Activated CD8-positive, alpha-beta T cell treated with anti-CD3 and anti-CD28 coated beads for 36 hours (primary cell): ENCODE measurements around the gene TAPBP. TPM values are rescaled to one million over a fixed set of nuclear protein-coding genes. Genes with fewer than 3 reads are reported as not detected.
A peak's percentile ranks its signal among the peaks of the same experiment; 100 is the strongest.

Experiments used
- ATAC-seq: fragments of 200-7000 bp; cut with Tn5 transposase; one replicate; pipeline ENCODE4 v1.10.0; 2021; ENCODE audit warnings: mild to moderate bottlenecking, moderate library complexity
- CTCF ChIA-PET: fragments of 350-600 bp; sonication (Branson Sonifier 250); formaldehyde crosslinking; loops from one replicate; lab custom pipeline; 2021; ENCODE audit warnings: antibody characterized with exemption; lab: Charles Lee
- POLR2A ChIA-PET: fragments of 350-600 bp; sonication (Branson Sonifier 250); formaldehyde crosslinking; loops from one replicate; lab custom pipeline; 2021; ENCODE audit warnings: antibody characterized with exemption; lab: Charles Lee
- DNase-seq: peaks from one replicate; pipeline ENCODE4 v3.0.0-alpha.2; 2020
- H3K27ac Mint-ChIP-seq: one replicate; pipeline ENCODE4 v1.8.0; 2021; ENCODE audit warnings: mild to moderate bottlenecking, mixed read lengths
- H3K27me3 Mint-ChIP-seq: one replicate; pipeline ENCODE4 v1.8.0; 2021; ENCODE audit warnings: mixed read lengths
- H3K36me3 Mint-ChIP-seq: one replicate; pipeline ENCODE4 v1.8.0; 2021; ENCODE audit warnings: low read depth, mixed read lengths
- H3K4me1 Mint-ChIP-seq: one replicate; pipeline ENCODE4 v1.8.0; 2021; ENCODE audit warnings: low read depth, mixed read lengths
- H3K4me3 Mint-ChIP-seq: one replicate; pipeline ENCODE4 v1.8.0; 2021; ENCODE audit warnings: mild to moderate bottlenecking, moderate library complexity, mixed read lengths
- H3K9me3 Mint-ChIP-seq: one replicate; pipeline ENCODE4 v1.8.0; 2021; ENCODE audit warnings: mixed read lengths
- CTCF ChIP-seq: fragments of 200-600 bp; IDR thresholded peaks from one replicate; pipeline ENCODE4 v1.8.0; 2022; ENCODE audit warnings: antibody characterized with exemption, mild to moderate bottlenecking
- intact Hi-C: fragments of 100-400 bp; cut with micrococcal nuclease; formaldehyde crosslinking; loops from one replicate; pipeline ENCODE4 v1.10.0; 2022
- total RNA-seq, 2 experiments: library from RNA; stranded (reverse); gene quantifications; one replicate each; pipeline ENCODE4 v1.2.3, GENCODE V29; 2021

Gene TAPBP
- total RNA-seq, 2 experiments from 2014 or later, result 179 to 183 TPM

GRCh38 chr6:33298773-33299236 lies 15.1 kb downstream of the TAPBP start, which contains the start of gene RGL2:
Gene RGL2 (minus strand): TSS chr6:33298942. CDS start chr6:33298610, 332 bp downstream.
- TF ChIP-seq CTCF, result no peak
- H3K36me3 Mint-ChIP-seq, result peaks cover 32% of the 10 kb centered on the region
- no peaks in the 10 kb centered on the region for H3K9me3 Mint-ChIP-seq
- H3K27me3 Mint-ChIP-seq, result no peaks in the 10 kb centered on the region
- intact Hi-C loops, result no loop called here
- peaks cover 31% of the 10 kb centered on the region for H3K4me1 Mint-ChIP-seq
- H3K27ac Mint-ChIP-seq, result peak within 1 kb of the TSS; percentile 99
- ATAC-seq (peak; percentile 35), DNase-seq (peak; percentile 65)
- H3K4me3 Mint-ChIP-seq, result peak within 1 kb of the TSS; percentile 97
- POLR2A ChIA-PET, result interaction anchor here (0.7 to 13.9 kb wide), 10 partner anchors 10 to 155 kb away, joined by 3 to 261 read pairs (median 25); partner anchors contain the start of genes B3GALT4, HSD17B8, KIFC1 and PFDN6
- CTCF ChIA-PET, result interaction anchor here (0.9 to 1.8 kb wide), 10 partner anchors 9 to 92 kb away, joined by 3 to 13 read pairs (median 4); partner anchors contain the start of genes B3GALT4, PFDN6, TAPBP and WDR46

- ChIA-PET CTCF (interaction anchor here (0.8 to 1.8 kb wide), 6 partner anchors 12 to 92 kb away, joined by 3 to 11 read pairs (median 4); partner anchors contain the start of genes B3GALT4 and TAPBP), POLR2A (interaction anchor here (1.5 to 13.9 kb wide), 7 partner anchors 9 to 93 kb away, joined by 4 to 261 read pairs (median 52); partner anchors contain the start of genes B3GALT4, KIFC1, PFDN6 and RPS18)
- peak; percentile 77 for DNase-seq
- Mint-ChIP-seq H3K9me3 (no peaks in the 10 kb centered on the region), H3K36me3 (peaks cover 27% of the 10 kb centered on the region), H3K27me3 (no peaks in the 10 kb centered on the region), H3K4me1 (peaks cover 29% of the 10 kb centered on the region), H3K27ac (peak overlapping the region; percentile 99), H3K4me3 (peak overlapping the region; percentile 97)
- ATAC-seq, result peak; percentile 25
- intact Hi-C loops, result no loop called here
- no peak for TF ChIP-seq CTCF
Measured at GRCh38 chr6:33297956-33298772, 15.7 kb downstream of the TAPBP start.

GRCh38 chr6:33297406-33297955 lies 16.4 kb downstream of the TAPBP start:
- no peak for DNase-seq
- H3K36me3 Mint-ChIP-seq, result peaks cover 29% of the 10 kb centered on the region
- peak overlapping the region; percentile 67 for H3K27ac Mint-ChIP-seq
- POLR2A ChIA-PET, result interaction anchor here (0.6 to 13.9 kb wide), 6 partner anchors 9 to 105 kb away, joined by 6 to 261 read pairs (median 64); partner anchors contain the start of genes B3GALT4, PFDN6, RPS18 and TAPBP
- CTCF ChIA-PET, result interaction anchor here (0.8 to 1.2 kb wide), 2 partner anchors 12 to 13 kb away, joined by 3 read pairs; no protein-coding TSS in a partner anchor
- peaks cover 29% of the 10 kb centered on the region for H3K4me1 Mint-ChIP-seq
- no peak for TF ChIP-seq CTCF
- no peaks in the 10 kb centered on the region for H3K27me3 Mint-ChIP-seq
- H3K4me3 Mint-ChIP-seq, result peak overlapping the region; percentile 97
- intact Hi-C loops, result no loop called here
- no peak for ATAC-seq
- no peaks in the 10 kb centered on the region for H3K9me3 Mint-ChIP-seq

GRCh38 chr6:33296797-33297405 lies 17.0 kb downstream of the TAPBP start:
- H3K27me3 Mint-ChIP-seq, result no peaks in the 10 kb centered on the region
- H3K9me3 Mint-ChIP-seq, result no peaks in the 10 kb centered on the region
- H3K4me3 Mint-ChIP-seq, result peak overlapping the region; percentile 97
- no peak for ATAC-seq
- no peak for DNase-seq
- intact Hi-C loops, result no loop called here
- H3K4me1 Mint-ChIP-seq, result peaks cover 29% of the 10 kb centered on the region
- CTCF ChIA-PET, result interaction anchor here (0.8 to 1.2 kb wide), 3 partner anchors 11 to 20 kb away, joined by 3 read pairs; partner anchors contain the start of gene B3GALT4
- TF ChIP-seq CTCF, result no peak
- H3K36me3 Mint-ChIP-seq, result peaks cover 34% of the 10 kb centered on the region
- peak overlapping the region; percentile 63 for H3K27ac Mint-ChIP-seq
- POLR2A ChIA-PET, result interaction anchor here (0.6 to 13.9 kb wide), 6 partner anchors 8 to 106 kb away, joined by 6 to 261 read pairs (median 64); partner anchors contain the start of genes B3GALT4, PFDN6, RPS18 and TAPBP
